NCI-H2029 (cell line): Measurements from ENCODE around the gene SEMA3G.

Experiments used
- DNase-seq: peaks from one replicate; lab custom pipeline; 2025; lab: John Stamatoyannopoulos, UW

The SEMA3G gene

DNA sequence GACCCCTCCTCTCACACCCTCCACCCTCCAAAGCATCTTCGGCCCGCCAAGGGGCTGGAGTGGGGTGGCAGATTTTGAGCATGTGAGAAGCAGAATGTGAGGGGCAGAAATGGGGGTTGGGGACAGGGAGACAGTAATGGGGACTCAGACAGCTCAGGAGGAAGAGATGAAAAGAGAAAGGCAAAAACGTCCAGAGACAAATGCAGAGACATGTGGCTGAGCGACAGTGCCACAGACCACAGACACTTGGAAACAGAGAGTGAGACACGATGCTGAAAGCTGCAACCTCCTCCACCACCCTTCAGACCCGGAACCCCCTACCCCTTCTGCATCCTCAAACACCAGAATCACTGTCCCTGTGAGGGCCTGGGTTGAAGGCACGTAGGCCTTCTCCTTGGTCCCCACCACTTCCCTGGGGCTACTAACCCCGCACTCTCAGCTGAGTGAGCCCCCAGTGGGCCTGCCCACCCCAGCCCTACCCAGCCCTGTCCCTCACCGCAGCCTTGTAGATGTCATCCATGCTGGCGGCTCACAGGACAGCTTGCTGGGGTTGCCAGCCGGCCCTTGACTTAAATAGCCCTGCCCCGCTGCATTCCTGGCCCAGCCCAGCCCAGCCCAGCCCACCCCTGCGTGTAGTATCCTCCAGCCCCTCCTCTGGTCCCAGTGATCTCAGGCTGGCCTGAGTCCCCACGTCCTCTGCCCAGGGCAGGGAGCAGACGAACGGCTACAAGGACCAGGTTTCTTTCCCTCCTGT is 8.8 kb upstream of the SEMA3G start, which contains the start of gene TNNC1:
Gene TNNC1, minus strand, starts transcription at position 546 of the 754 bp plus-strand sequence. Its CDS starts 26 bp downstream, at position 520.
- no peak for DNase-seq

DNA sequence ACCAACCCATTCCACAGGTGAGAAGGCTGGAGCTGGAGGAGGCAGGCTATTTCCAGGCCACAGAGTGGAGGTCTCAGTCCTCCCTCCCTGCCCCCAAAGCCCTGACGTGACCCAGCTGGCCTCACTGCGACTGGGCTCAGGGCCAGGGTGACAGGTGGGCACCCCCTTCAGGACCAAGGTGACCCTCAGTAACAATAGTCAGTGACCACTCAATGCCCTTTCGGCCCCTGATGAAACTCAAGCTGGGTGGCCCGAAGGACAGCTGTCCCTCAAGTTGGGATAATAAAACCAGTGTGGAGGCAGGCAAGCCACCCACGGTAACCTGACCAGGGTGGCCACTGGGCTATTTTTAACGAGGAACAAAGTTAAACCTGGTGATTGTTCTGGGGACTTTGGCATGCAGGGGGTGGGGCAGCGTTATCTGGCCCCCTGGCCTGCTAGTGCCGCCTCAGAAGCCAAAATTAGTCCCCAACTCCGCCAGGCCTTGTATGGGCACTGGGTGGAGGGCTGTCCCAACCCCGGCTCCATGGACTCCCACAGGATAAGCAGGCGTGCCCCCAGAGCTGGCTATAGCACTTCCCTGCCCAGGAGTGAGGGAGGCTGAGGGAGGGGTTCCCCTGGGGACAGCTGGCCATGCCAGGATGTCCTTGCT is 7.8 kb upstream of the SEMA3G start:
- DNase-seq, result no peak

DNA sequence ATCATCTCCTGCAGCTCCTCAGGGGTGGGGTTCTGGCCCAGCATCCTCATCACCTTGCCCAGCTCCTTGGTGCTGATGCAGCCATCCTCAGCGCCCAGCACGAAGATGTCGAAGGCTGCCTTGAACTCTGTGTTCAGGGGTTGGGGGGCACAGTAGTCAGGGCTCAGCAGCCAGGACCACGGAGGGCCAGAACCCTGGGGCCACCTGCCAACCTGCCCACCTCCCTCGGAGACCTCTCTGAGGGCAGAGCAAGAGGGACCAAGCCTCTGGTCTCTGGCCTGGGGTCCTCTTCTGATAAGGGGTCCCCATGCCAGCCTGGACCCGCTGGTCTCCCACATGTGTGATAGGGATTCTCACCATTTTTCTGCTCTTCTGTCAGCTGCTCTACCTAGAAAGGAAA is 7.2 kb upstream of the SEMA3G start:
- no peak for DNase-seq

GRCh38 chr3:52451237-52452083 is 6.6 kb upstream of the SEMA3G start:
- DNase-seq, result no peak

GRCh38 chr3:52450489-52451236 is 5.8 kb upstream of the SEMA3G start:
- DNase-seq, result no peak

- no peak for DNase-seq
Observed at GRCh38 chr3:52447512-52448355, 2.8 kb upstream of the SEMA3G start.

DNA sequence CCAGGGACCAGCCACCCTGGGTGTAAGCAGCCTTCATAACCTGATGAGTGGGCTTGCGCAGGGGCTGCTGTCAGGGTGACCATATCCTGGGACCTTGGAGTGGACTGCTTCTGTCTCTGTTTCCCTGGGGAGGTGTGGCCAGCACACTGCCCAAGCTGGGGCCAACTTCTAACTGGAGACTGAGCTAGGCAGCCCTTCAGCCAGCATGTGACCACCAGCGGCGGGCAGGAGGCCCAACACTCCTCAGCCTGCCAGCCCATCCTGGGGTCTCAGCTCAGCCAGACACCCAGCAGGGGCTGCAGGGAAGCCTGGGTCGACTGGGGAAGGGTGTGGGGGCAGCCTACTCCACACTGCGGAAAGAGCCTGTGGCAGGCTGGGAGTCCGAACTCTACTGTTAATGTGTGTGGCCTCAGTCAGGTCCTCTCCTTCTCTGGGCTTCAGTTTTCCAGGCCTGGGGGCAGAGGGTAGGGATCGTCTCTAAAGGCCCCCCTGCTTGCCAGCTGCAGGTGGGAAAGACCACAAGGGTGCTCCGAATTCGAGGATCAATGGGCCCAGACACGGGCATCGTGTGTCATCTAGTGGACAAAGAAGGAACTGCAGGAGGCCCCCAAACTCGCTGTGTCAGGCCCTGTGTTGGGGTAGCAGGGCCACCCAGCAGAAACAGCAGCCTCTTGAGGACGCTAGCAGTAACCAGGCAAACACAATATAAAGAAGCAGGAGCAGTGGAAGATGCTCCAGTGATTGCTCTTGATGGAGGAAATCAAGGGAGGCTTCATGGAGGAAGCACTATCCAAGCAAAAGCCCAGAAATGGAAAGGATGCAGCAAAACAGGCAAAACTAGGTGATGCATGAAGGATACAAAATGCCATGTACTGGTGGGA is 2.0 kb upstream of the SEMA3G start:
- DNase-seq, result no peak

- no peak for DNase-seq
Observed at GRCh38 chr3:52446042-52446441, 1.1 kb upstream of the SEMA3G start.

- no peak for DNase-seq
Observed at GRCh38 chr3:52443791-52444687, 864 bp downstream of the SEMA3G start.

- no peak for DNase-seq
Observed at GRCh38 chr3:52443268-52443610, 1.7 kb downstream of the SEMA3G start.

GRCh38 chr3:52442409-52443267 is 2.3 kb downstream of the SEMA3G start:
- no peak for DNase-seq

DNA sequence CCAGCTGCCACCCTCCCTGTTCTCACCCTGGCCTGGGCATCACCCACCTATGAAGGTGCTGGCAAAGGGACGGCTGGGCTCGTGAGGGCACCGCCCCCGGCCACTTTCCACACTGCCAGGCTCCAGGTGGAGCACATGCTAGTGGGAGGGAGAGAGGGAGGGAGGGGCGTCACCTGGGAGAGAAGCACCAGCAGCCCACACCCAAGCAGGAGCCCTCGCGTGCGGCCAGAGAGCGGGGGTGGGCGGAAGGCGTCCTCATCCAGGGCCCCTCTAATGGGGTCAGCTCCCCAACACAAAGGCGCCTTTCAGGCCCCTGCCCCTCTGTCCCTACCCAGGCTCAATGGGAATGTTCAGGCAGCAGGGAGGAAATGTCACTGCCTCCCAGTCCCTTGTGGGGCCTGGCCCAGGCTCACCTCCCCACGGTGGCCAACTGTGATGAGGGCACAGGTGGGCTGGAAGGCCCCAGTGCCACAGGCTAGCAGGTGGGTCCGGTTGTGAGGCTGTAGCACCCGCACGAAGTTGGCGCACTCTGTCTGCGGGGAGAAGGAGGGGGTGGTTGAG is 3.1 kb downstream of the SEMA3G start:
- DNase-seq, result no peak

DNA sequence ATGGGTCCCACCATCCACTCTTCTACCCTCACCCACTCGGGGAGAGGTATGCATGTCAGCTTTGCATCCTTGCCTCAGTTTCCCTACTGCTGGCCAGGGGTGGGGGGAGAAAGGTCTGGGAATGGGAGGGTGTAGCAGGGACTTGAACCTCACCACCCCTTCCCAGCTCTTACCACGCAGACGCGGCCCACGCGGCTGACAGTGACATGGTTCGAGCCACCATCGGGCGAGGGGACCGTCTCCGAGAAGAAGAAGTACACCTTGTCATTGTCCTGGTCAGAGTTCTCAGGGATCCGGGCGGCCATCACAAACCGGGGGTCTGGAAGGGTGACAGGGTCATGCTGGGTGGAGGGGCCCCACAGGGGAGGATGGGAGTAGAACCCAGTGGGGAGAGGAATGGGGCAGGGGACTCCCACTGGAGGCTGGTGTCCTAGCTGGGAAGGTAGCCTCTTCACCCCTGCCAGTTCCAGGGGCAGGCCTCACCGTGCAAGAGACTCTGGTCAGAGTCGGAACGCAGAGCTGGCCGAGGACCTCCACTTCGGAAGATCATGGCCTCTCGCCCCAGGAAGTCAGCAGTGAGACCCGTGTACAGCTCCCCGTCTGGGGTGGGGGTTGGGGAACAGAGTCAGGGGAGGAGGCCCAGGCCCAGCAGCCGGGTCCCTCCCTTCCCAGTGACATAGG is 3.7 kb downstream of the SEMA3G start:
- DNase-seq, result no peak

DNA sequence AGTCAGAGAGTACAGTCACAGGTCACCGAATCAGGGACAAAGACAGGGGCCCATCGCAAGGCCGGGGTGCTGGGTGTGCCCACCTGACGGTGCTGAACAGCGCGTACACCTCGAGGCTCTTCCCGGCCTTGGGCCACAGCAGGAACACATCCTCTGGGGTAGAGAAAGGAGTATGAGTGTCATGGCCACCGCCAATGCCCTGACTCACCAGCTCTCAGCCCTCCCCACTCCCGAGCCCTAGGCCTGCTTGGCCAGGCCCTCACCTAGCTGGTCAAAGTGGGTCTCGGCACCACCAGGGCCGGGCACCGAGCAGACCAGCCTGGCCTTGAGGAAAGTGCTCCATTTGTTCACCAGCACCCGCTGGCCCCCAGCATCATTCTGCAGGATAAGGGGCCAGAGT is 4.2 kb downstream of the SEMA3G start:
- no peak for DNase-seq

- DNase-seq, result no peak
Observed at GRCh38 chr3:52440249-52440551, 4.7 kb downstream of the SEMA3G start.

GRCh38 chr3:52439426-52440248 is 5.3 kb downstream of the SEMA3G start:
- no peak for DNase-seq
